Panc1 (cell line): ENCODE data around the gene CDCA8. TPM values are rescaled to one million over a fixed set of nuclear protein-coding genes. Genes with fewer than 3 reads are reported as not detected.

Source experiments
- ATAC-seq: fragments of 200-7000 bp; cut with Tn5 transposase; 2 replicates; pipeline ENCODE4 v1.9.1; 2020; ENCODE audit warnings: mild to moderate bottlenecking, moderate library complexity
- BruUV-seq: library from RNA; stranded (reverse); fragments of 400-500 nt; replicated peaks from 2 replicates; lab custom pipeline; 2021; lab: Mats Ljungman, UMichigan
- CTCF ChIA-PET: fragments of 300-600 bp; sonication (Branson Sonifier 250); formaldehyde crosslinking; loops from one replicate; lab custom pipeline; 2022; ENCODE audit warnings: antibody characterized with exemption; lab: Charles Lee
- POLR2A ChIA-PET: fragments of 300-600 bp; sonication (Branson Sonifier 250); formaldehyde crosslinking; loops from one replicate; lab custom pipeline; 2022; ENCODE audit warnings: antibody characterized with exemption; lab: Charles Lee
- DNase-seq: peaks from one replicate; pipeline ENCODE4 v3.0.0-alpha.2; 2010; ENCODE audit warnings: low read depth, low spot score
- H3K27ac ChIP-seq: 2 replicates; pipeline ENCODE4 v1.5.1; 2011; ENCODE audit warnings: mild to moderate bottlenecking, low read length, inconsistent platforms
- H3K27me3 ChIP-seq: fragments of 200-500 bp; sonication (Bioruptor generic); 2 replicates; pipeline ENCODE4 v1.6.0; 2014; ENCODE audit warnings: low read length, inconsistent platforms; ENCODE audit not compliant: control insufficient read depth, insufficient read depth
- H3K36me3 ChIP-seq: fragments of 200-500 bp; sonication (Bioruptor generic); 2 replicates; pipeline ENCODE4 v1.5.1; 2014; ENCODE audit warnings: inconsistent platforms, mild to moderate bottlenecking, low read length, moderate library complexity; ENCODE audit not compliant: control insufficient read depth, insufficient read depth
- H3K4me1 ChIP-seq: 2 replicates; pipeline ENCODE4 v1.5.1; 2011; ENCODE audit warnings: inconsistent platforms, mild to moderate bottlenecking, low read length, moderate library complexity; ENCODE audit not compliant: control insufficient read depth, insufficient read depth
- H3K4me3 ChIP-seq, 2 experiments: 2 replicates each; pipeline ENCODE4 v1.5.1; 2011 to 2012; ENCODE audit warnings: low read depth in 2 of 2, low read length in 2 of 2, mild to moderate bottlenecking in 2 of 2, inconsistent platforms in 1 of 2, moderate library complexity in 1 of 2
- H3K9me3 ChIP-seq: fragments of 200-500 bp; sonication (Bioruptor generic); 2 replicates; pipeline ENCODE4 v1.5.1; 2014; ENCODE audit warnings: low read depth, mild to moderate bottlenecking, inconsistent platforms, low read length, moderate library complexity; ENCODE audit not compliant: control insufficient read depth, insufficient read depth
- CTCF ChIP-seq: fragments of 450-650 bp; IDR thresholded peaks from 2 replicates; pipeline ENCODE4 v1.5.1; 2017; ENCODE audit warnings: mild to moderate bottlenecking
- POLR2AphosphoS5 ChIP-seq: IDR thresholded peaks from 2 replicates; pipeline ENCODE4 v1.6.1; 2012; ENCODE audit warnings: mild to moderate bottlenecking, low read depth, low read length, moderate library complexity
- REST ChIP-seq, 2 experiments: IDR thresholded peaks; 2 replicates each; pipeline ENCODE4 v1.6.1; 2011 to 2012; ENCODE audit warnings: low read depth in 2 of 2, control low read depth in 1 of 2, low read length in 1 of 2, mild to moderate bottlenecking in 1 of 2, moderate library complexity in 1 of 2; ENCODE audit not compliant: insufficient read depth in 1 of 2
- SIN3A ChIP-seq: IDR thresholded peaks from 2 replicates; pipeline ENCODE4 v1.6.1; 2012; ENCODE audit warnings: low read depth, mild to moderate bottlenecking, low read length, moderate library complexity, borderline replicate concordance; ENCODE audit not compliant: insufficient read depth
- TCF7L2 ChIP-seq: IDR thresholded peaks from 2 replicates; pipeline ENCODE4 v1.6.1; 2011; ENCODE audit warnings: mild to moderate bottlenecking, low read depth, low read length, inconsistent platforms
- in situ Hi-C: cut with HindIII; loops from 2 replicates; pipeline ENCODE4 v1.10.0; 2016; ENCODE audit warnings: low sequenced_read_pairs, low pct_unique_long_range_greater_than_20kb
- intact Hi-C: fragments of 100-400 bp; cut with micrococcal nuclease; formaldehyde crosslinking; loops from one replicate; pipeline ENCODE4 v1.10.0; 2022; ENCODE audit not compliant: unreplicated experiment
- total RNA-seq: library from RNA; stranded (reverse); gene quantifications from one replicate; pipeline ENCODE4 v1.2.1, GENCODE V29; 2021; ENCODE audit not compliant: unreplicated experiment

CDCA8 gene
- total RNA-seq, 1 experiment from 2014 or later: 56.5 TPM

GRCh38 chr1:37724575-37724974, 32.3 kb downstream of the CDCA8 start:
- DNase-seq (no peak), ATAC-seq (no peak)
- Histone ChIP-seq H3K36me3 (no peaks in the 10 kb centered on the region), H3K4me1 (no peaks in the 10 kb centered on the region), H3K27ac (no peak overlapping the region), H3K9me3 (no peaks in the 10 kb centered on the region), H3K4me3 (no peak overlapping the region), H3K27me3 (no peaks in the 10 kb centered on the region)
- BruUV-seq: no TSS peak
- ChIA-PET CTCF (no interaction called here), POLR2A (no interaction called here)
- no peak for TF ChIP-seq TCF7L2
- TF ChIP-seq POLR2AphosphoS5: no peak
- TF ChIP-seq CTCF: no peak
- no peak for TF ChIP-seq SIN3A
- no peak for TF ChIP-seq REST (IDR thresholded peaks at IDR 0.05; ENCODE audit: insufficient read depth in 1 of 2, low read depth in 2 of 2, low read length in 1 of 2)
- in situ Hi-C loops: no loop called here
- intact Hi-C loops: no loop called here

- Histone ChIP-seq H3K4me1 (no peaks in the 10 kb centered on the region), H3K36me3 (no peaks in the 10 kb centered on the region), H3K27ac (no peak overlapping the region), H3K9me3 (no peaks in the 10 kb centered on the region), H3K4me3 (no peak overlapping the region), H3K27me3 (no peaks in the 10 kb centered on the region)
- no TSS peak for BruUV-seq
- DNase-seq (no peak), ATAC-seq (no peak; the same call in 1 of the 2 replicates)
- in situ Hi-C loops: no loop called here
- intact Hi-C loops: no loop called here
- POLR2A ChIA-PET: no interaction called here
- CTCF ChIA-PET: no interaction called here
- TF ChIP-seq SIN3A (no peak), REST (IDR thresholded peaks at IDR 0.05; ENCODE audit: insufficient read depth in 1 of 2, low read depth in 2 of 2, low read length in 1 of 2) (no peak), TCF7L2 (no peak), CTCF (no peak), POLR2AphosphoS5 (no peak)
Observed at GRCh38 chr1:37725851-37726613, 33.7 kb downstream of the CDCA8 start.
